T-cell (primary cell): ENCODE measurements around the gene LOXHD1. TPM values are rescaled to one million over a fixed set of nuclear protein-coding genes. Genes with fewer than 3 reads are reported as not detected.

Experiments used
- ATAC-seq, 4 experiments: fragments of 200-7000 bp in 3 of 4; fragments of 150-1000 bp in 1 of 4; cut with Tn5 transposase; replicated peaks in 1 of 4; 1 replicate in 3 of 4; 2 replicates in 1 of 4; pipeline ENCODE4 v1.10.0; 2021; ENCODE audit warnings: moderate library complexity in 3 of 4, mild to moderate bottlenecking in 2 of 4, moderate number of reproducible peaks in 1 of 4
- CTCF ChIA-PET, 2 donors: fragments of 300-600 bp; sonication (Branson Sonifier 250); formaldehyde crosslinking; loops; one replicate each; lab custom pipeline; 2022; ENCODE audit warnings: antibody characterized with exemption in 2 of 2; lab: Charles Lee
- POLR2A ChIA-PET, 2 donors: fragments of 300-600 bp; sonication (Branson Sonifier 250); formaldehyde crosslinking; loops; one replicate each; lab custom pipeline; 2022; ENCODE audit warnings: antibody characterized with exemption in 2 of 2; lab: Charles Lee
- DNase-seq, 35 experiments: peaks; one replicate each; pipeline versions ENCODE4 v3.0.0 to v3.0.0-alpha.2; 2013 to 2023
- H3K27ac ChIP-seq: one replicate; pipeline ENCODE4 v1.5.1; 2013; ENCODE audit warnings: low read length
- H3K27me3 ChIP-seq, 2 experiments: replicated peaks in 1 of 2; 1 replicate in 1 of 2; 2 replicates in 1 of 2; pipeline versions ENCODE4 v1.6.1 to v1.7.0; 2013; ENCODE audit warnings: low read length in 1 of 2, mixed read lengths in 1 of 2; ENCODE audit not compliant: control insufficient read depth in 2 of 2, insufficient read depth in 2 of 2; ENCODE audit errors: extremely low read depth in 1 of 2
- H3K36me3 ChIP-seq, 2 donors: 1 replicate in 1 of 2; 2 replicates in 1 of 2; pipeline versions ENCODE4 v1.6.1 to v1.7.0; 2013; ENCODE audit warnings: low read length in 1 of 2; ENCODE audit not compliant: control insufficient read depth in 2 of 2, insufficient read depth in 1 of 2; ENCODE audit errors: extremely low read depth in 1 of 2
- H3K4me1 ChIP-seq, 2 experiments: 1 replicate in 1 of 2; 2 replicates in 1 of 2; pipeline versions ENCODE4 v1.6.1 to v1.7.0; 2013; ENCODE audit warnings: low read length in 2 of 2, mixed read lengths in 1 of 2; ENCODE audit not compliant: insufficient read depth in 2 of 2, control insufficient read depth in 1 of 2; ENCODE audit errors: extremely low read depth in 1 of 2
- H3K4me3 ChIP-seq, 2 donors: 1 replicate in 1 of 2; 2 replicates in 1 of 2; pipeline versions ENCODE4 v1.5.1 to v1.7.0; 2013; ENCODE audit warnings: mild to moderate bottlenecking in 2 of 2, low read length in 1 of 2, moderate library complexity in 1 of 2; ENCODE audit not compliant: control insufficient read depth in 1 of 2; ENCODE audit errors: extremely low read depth in 1 of 2
- H3K9me3 ChIP-seq: 2 replicates; pipeline ENCODE4 v1.7.0; 2013
- H3K27ac Mint-ChIP-seq, 2 donors: one replicate each; pipeline ENCODE4 v1.8.0; 2020 to 2021; ENCODE audit warnings: mild to moderate bottlenecking in 2 of 2, mixed read lengths in 2 of 2
- H3K27me3 Mint-ChIP-seq, 2 donors: one replicate each; pipeline ENCODE4 v1.8.0; 2021 to 2022; ENCODE audit warnings: mixed read lengths in 2 of 2
- H3K36me3 Mint-ChIP-seq: one replicate; pipeline ENCODE4 v1.8.0; 2021; ENCODE audit warnings: mixed read lengths
- H3K4me1 Mint-ChIP-seq, 3 donors: one replicate each; pipeline ENCODE4 v1.8.0; 2020 to 2022; ENCODE audit warnings: mixed read lengths in 3 of 3, mild to moderate bottlenecking in 1 of 3
- H3K4me3 Mint-ChIP-seq, 3 donors: one replicate each; pipeline ENCODE4 v1.8.0; 2020 to 2022; ENCODE audit warnings: mild to moderate bottlenecking in 3 of 3, mixed read lengths in 3 of 3, moderate library complexity in 3 of 3
- H3K9me3 Mint-ChIP-seq, 3 donors: one replicate each; pipeline ENCODE4 v1.8.0; 2020 to 2022; ENCODE audit warnings: mixed read lengths in 3 of 3
- WGBS: methylation state at CpG from one replicate; pipeline ENCODE4 v1.1.5; 2013; ENCODE audit warnings: missing lambda C conversion rate; ENCODE audit not compliant: insufficient coverage; 5-methylcytosine and 5-hydroxymethylcytosine counted together
- total RNA-seq, 35 experiments: library from RNA in 6 of 35; stranded (reverse) in 6 of 35; fragments of 120-200 nt in 1 of 35; gene quantifications; one replicate each; pipeline versions ENCODE4 v1.2.1 to v1.2.4 and lab custom pipeline; 2013 to 2026

LOXHD1 gene
- total RNA-seq, 5 donors from 2014 or later (not counting 1 experiment from before 2014, with no cell fraction given): 0.07 to 0.21 (median 0.15) TPM; not detected in 1

GRCh38 chr18:46632401-46633071, 24.5 kb downstream of the LOXHD1 start:
- Histone ChIP-seq H3K4me3 (no peak overlapping the region), H3K27ac (no peak overlapping the region), H3K36me3 (no peaks in the 10 kb centered on the region), H3K9me3 (no peaks in the 10 kb centered on the region), H3K4me1 (peaks cover 0 to 2% of the 10 kb centered on the region in 2 experiments), H3K27me3 (peaks cover 0 to 12% of the 10 kb centered on the region in 2 experiments)
- POLR2A ChIA-PET: no interaction called here
- CTCF ChIA-PET: no interaction called here
- no peaks in the 10 kb centered on the region for H3K36me3 Mint-ChIP-seq
- 84% methylated on average over 5 of the region's 8 CpGs for WGBS
- no peak overlapping the region for H3K4me3 Mint-ChIP-seq
- H3K27ac Mint-ChIP-seq: no peak overlapping the region
- peaks cover 0 to 4% (median 3%) of the 10 kb centered on the region in 3 donors for H3K4me1 Mint-ChIP-seq
- no peaks in the 10 kb centered on the region for H3K9me3 Mint-ChIP-seq
- peaks cover 3 to 4% of the 10 kb centered on the region in 2 donors for H3K27me3 Mint-ChIP-seq
- no peak for DNase-seq
- ATAC-seq: no peak

GRCh38 chr18:46630991-46631390, 26.0 kb downstream of the LOXHD1 start:
- no CpG with 5 or more reads among the region's 3 CpGs for WGBS
- ATAC-seq (no peak), DNase-seq (no peak)
- ChIA-PET POLR2A (no interaction called here), CTCF (interaction anchor here in 1 of 2 donors (1.3 kb wide), 1 partner anchor 27 kb away, joined by 6 read pairs; no protein-coding TSS in a partner anchor)
- H3K4me3 Mint-ChIP-seq: no peak overlapping the region
- H3K36me3 ChIP-seq: no peaks in the 10 kb centered on the region
- peaks cover 0 to 12% of the 10 kb centered on the region in 2 experiments for H3K27me3 ChIP-seq
- no peak overlapping the region for H3K27ac ChIP-seq
- peaks cover 0 to 3% (median 2%) of the 10 kb centered on the region in 3 donors for H3K4me1 Mint-ChIP-seq
- H3K27ac Mint-ChIP-seq: no peak overlapping the region
- H3K9me3 Mint-ChIP-seq: no peaks in the 10 kb centered on the region
- no peak overlapping the region for H3K4me3 ChIP-seq
- H3K4me1 ChIP-seq: peaks cover 0 to 2% of the 10 kb centered on the region in 2 experiments
- H3K36me3 Mint-ChIP-seq: no peaks in the 10 kb centered on the region
- peaks cover 4 to 6% of the 10 kb centered on the region in 2 donors for H3K27me3 Mint-ChIP-seq
- H3K9me3 ChIP-seq: no peaks in the 10 kb centered on the region

GRCh38 chr18:46630160-46630559, 26.9 kb downstream of the LOXHD1 start:
- Mint-ChIP-seq H3K4me3 (no peak overlapping the region), H3K4me1 (peaks cover under 1 to 6% (median 2%) of the 10 kb centered on the region in 3 donors), H3K9me3 (no peaks in the 10 kb centered on the region), H3K36me3 (no peaks in the 10 kb centered on the region), H3K27ac (no peak overlapping the region), H3K27me3 (peaks cover 4 to 6% of the 10 kb centered on the region in 2 donors)
- ChIA-PET POLR2A (no interaction called here), CTCF (no interaction called here)
- ATAC-seq (no peak), DNase-seq (no peak)
- H3K36me3 ChIP-seq: no peaks in the 10 kb centered on the region
- H3K4me3 ChIP-seq: no peak overlapping the region
- H3K27ac ChIP-seq: no peak overlapping the region
- H3K9me3 ChIP-seq: no peaks in the 10 kb centered on the region
- peaks cover 0 to 12% of the 10 kb centered on the region in 2 experiments for H3K27me3 ChIP-seq
- peaks cover 0 to 2% of the 10 kb centered on the region in 2 experiments for H3K4me1 ChIP-seq
- 88% methylated on average over 2 of the region's 4 CpGs for WGBS

- CTCF ChIA-PET: no interaction called here
- Histone ChIP-seq H3K4me1 (peaks cover 0 to 5% of the 10 kb centered on the region in 2 experiments), H3K9me3 (no peaks in the 10 kb centered on the region), H3K27me3 (peaks cover 0 to 12% of the 10 kb centered on the region in 2 experiments), H3K27ac (no peak overlapping the region), H3K4me3 (no peak overlapping the region), H3K36me3 (no peaks in the 10 kb centered on the region)
- H3K27me3 Mint-ChIP-seq: peaks cover 4 to 6% of the 10 kb centered on the region in 2 donors
- peaks cover 8 to 14% (median 10%) of the 10 kb centered on the region in 3 donors for H3K4me1 Mint-ChIP-seq
- no peak overlapping the region for H3K4me3 Mint-ChIP-seq
- no peaks in the 10 kb centered on the region for H3K9me3 Mint-ChIP-seq
- DNase-seq: no peak
- 100% methylated on average over 1 of the region's 5 CpGs for WGBS
- POLR2A ChIA-PET: no interaction called here
- ATAC-seq: no peak
- H3K36me3 Mint-ChIP-seq: no peaks in the 10 kb centered on the region
- no peak overlapping the region for H3K27ac Mint-ChIP-seq
These were observed 27.7 kb downstream of the LOXHD1 start for GRCh38 chr18:46629361-46629760.

GRCh38 chr18:46628206-46628605, 28.8 kb downstream of the LOXHD1 start:
- Histone ChIP-seq H3K36me3 (no peaks in the 10 kb centered on the region), H3K27me3 (peaks cover 0 to 12% of the 10 kb centered on the region in 2 experiments), H3K4me3 (no peak overlapping the region), H3K27ac (no peak overlapping the region), H3K4me1 (peaks cover 4 to 16% of the 10 kb centered on the region in 2 experiments), H3K9me3 (no peaks in the 10 kb centered on the region)
- no peak for ATAC-seq
- ChIA-PET POLR2A (no interaction called here), CTCF (no interaction called here)
- no peak for DNase-seq
- peaks cover 20 to 25% (median 20%) of the 10 kb centered on the region in 3 donors for H3K4me1 Mint-ChIP-seq
- H3K4me3 Mint-ChIP-seq: no peak overlapping the region
- no peak overlapping the region for H3K27ac Mint-ChIP-seq
- peaks cover 4 to 6% of the 10 kb centered on the region in 2 donors for H3K27me3 Mint-ChIP-seq
- H3K9me3 Mint-ChIP-seq: no peaks in the 10 kb centered on the region
- no peaks in the 10 kb centered on the region for H3K36me3 Mint-ChIP-seq
- WGBS: 73% methylated on average over 3 of the region's 5 CpGs

GRCh38 chr18:46627136-46627535, 29.9 kb downstream of the LOXHD1 start:
- Mint-ChIP-seq H3K27ac (no peak overlapping the region), H3K4me3 (no peak overlapping the region), H3K36me3 (no peaks in the 10 kb centered on the region), H3K27me3 (peaks cover 3 to 4% of the 10 kb centered on the region in 2 donors), H3K9me3 (no peaks in the 10 kb centered on the region), H3K4me1 (peaks cover 28 to 34% (median 28%) of the 10 kb centered on the region in 3 donors)
- H3K4me1 ChIP-seq: peaks cover 4 to 25% of the 10 kb centered on the region in 2 experiments
- H3K27me3 ChIP-seq: peaks cover 0 to 9% of the 10 kb centered on the region in 2 experiments
- ChIA-PET POLR2A (no interaction called here), CTCF (no interaction called here)
- no peaks in the 10 kb centered on the region for H3K9me3 ChIP-seq
- no peak overlapping the region for H3K27ac ChIP-seq
- ATAC-seq (no peak), DNase-seq (no peak)
- H3K4me3 ChIP-seq: no peak overlapping the region
- no CpG with 5 or more reads among the region's 2 CpGs for WGBS
- no peaks in the 10 kb centered on the region for H3K36me3 ChIP-seq
